ENCODE results near the gene RNU1-3.
A peak's percentile ranks its signal among the peaks of the same experiment; 100 is the strongest.
"Not testable (repeated sequence)": the region's sequence is repeated elsewhere in the genome, so short reads cannot be mapped to it uniquely, and the experiment has no call there.

The RNU1-3 gene

GRCh38 chr1:16636551-16637195 lies 30.1 kb downstream of the RNU1-3 start:
- not testable (repeated sequence) for DNase-seq (ENCODE audit: low read depth)

- DNase-seq (ENCODE audit: low read depth) = not testable (repeated sequence)
These were observed 30.8 kb downstream of the RNU1-3 start for GRCh38 chr1:16635959-16636358.

- DNase-seq (ENCODE audit: low read depth) = not testable (repeated sequence)
These were observed 33.0 kb downstream of the RNU1-3 start for GRCh38 chr1:16633540-16634282.

- not testable (repeated sequence) for DNase-seq (ENCODE audit: low read depth)
These were observed 34.5 kb downstream of the RNU1-3 start for GRCh38 chr1:16632044-16632850.

GRCh38 chr1:16631248-16632043 lies 35.3 kb downstream of the RNU1-3 start:
- DNase-seq (ENCODE audit: low read depth) = no peak

GRCh38 chr1:16630661-16631247 lies 36.0 kb downstream of the RNU1-3 start:
- no peak for DNase-seq (ENCODE audit: low read depth)

- DNase-seq (ENCODE audit: low read depth) = not testable (repeated sequence)
These were observed 36.7 kb downstream of the RNU1-3 start for GRCh38 chr1:16629916-16630530.

- DNase-seq (ENCODE audit: low read depth) = no peak
These were observed 38.2 kb downstream of the RNU1-3 start for GRCh38 chr1:16628361-16629111.

- not testable (repeated sequence) for DNase-seq (ENCODE audit: low read depth)
These were observed 40.3 kb downstream of the RNU1-3 start for GRCh38 chr1:16626409-16626983.

GRCh38 chr1:16625497-16626408 lies 41.0 kb downstream of the RNU1-3 start:
- no peak for DNase-seq (ENCODE audit: low read depth)

GRCh38 chr1:16623812-16624719 lies 42.7 kb downstream of the RNU1-3 start:
- DNase-seq (ENCODE audit: low read depth) = not testable (repeated sequence)

- peak; percentile 59 for DNase-seq (ENCODE audit: low read depth)
These were observed 43.4 kb downstream of the RNU1-3 start for GRCh38 chr1:16623337-16623736.

- DNase-seq (ENCODE audit: low read depth) = not testable (repeated sequence)
These were observed 45.0 kb downstream of the RNU1-3 start for GRCh38 chr1:16621681-16622315.

GRCh38 chr1:16621300-16621658 lies 45.5 kb downstream of the RNU1-3 start:
- DNase-seq (ENCODE audit: low read depth) = no peak

- not testable (repeated sequence) for DNase-seq (ENCODE audit: low read depth)
These were observed 46.8 kb downstream of the RNU1-3 start for GRCh38 chr1:16619803-16620501.

- no peak for DNase-seq (ENCODE audit: low read depth)
These were observed 48.0 kb downstream of the RNU1-3 start for GRCh38 chr1:16618719-16619118.

Data from EH (cell line).